Right lobe of liver (tissue), 6 donors: ENCODE measurements around the gene POLR2H. TPM values are rescaled to one million over a fixed set of nuclear protein-coding genes. Genes with fewer than 3 reads are reported as not detected.

Source experiments
- ATAC-seq, 4 donors: fragments of 200-7000 bp; cut with Tn5 transposase; one replicate each; pipeline ENCODE4 v1.9.1; 2020; ENCODE audit warnings: mild to moderate bottlenecking in 4 of 4, moderate library complexity in 4 of 4
- DNase-seq, 3 donors: peaks; one replicate each; pipeline ENCODE4 v3.0.0-alpha.2; 2020
- H3K27ac ChIP-seq, 3 donors: fragments of 200-600 bp; one replicate each; pipeline ENCODE4 v1.8.0; 2022
- H3K27me3 ChIP-seq, 2 donors: fragments of 200-600 bp; one replicate each; pipeline ENCODE4 v1.8.0; 2022
- H3K36me3 ChIP-seq, 4 donors: fragments of 200-600 bp; sonication (generic) in 1 of 4; one replicate each; pipeline versions ENCODE4 v1.5.1 to v1.8.0; 2017 to 2022; ENCODE audit warnings: control low read depth in 1 of 4
- H3K4me1 ChIP-seq, 4 donors: fragments of 200-600 bp; sonication (generic) in 1 of 4; one replicate each; pipeline versions ENCODE4 v1.5.1 to v1.8.0; 2017 to 2022; ENCODE audit warnings: control low read depth in 1 of 4
- H3K4me3 ChIP-seq, 3 donors: fragments of 200-600 bp; one replicate each; pipeline ENCODE4 v1.8.0; 2022
- H3K9me3 ChIP-seq, 4 donors: fragments of 200-600 bp; sonication (generic) in 1 of 4; one replicate each; pipeline versions ENCODE4 v1.5.1 to v1.8.0; 2017 to 2022; ENCODE audit warnings: control low read depth in 1 of 4
- POLR2A ChIP-seq: fragments of 450-650 bp; IDR thresholded peaks from one replicate; pipeline ENCODE4 v1.6.1; 2017; ENCODE audit warnings: antibody characterized with exemption, mild to moderate bottlenecking
- WGBS: methylation state at CpG from one replicate; pipeline ENCODE4 v1.1.6; 2018; ENCODE audit warnings: low coverage, low lambda C conversion rate; ENCODE audit not compliant: insufficient coverage; ENCODE audit errors: missing lambda C conversion rate; 5-methylcytosine and 5-hydroxymethylcytosine counted together
- intact Hi-C, 2 donors: fragments of 100-400 bp; cut with DNase I; formaldehyde crosslinking; loops; one replicate each; pipeline versions ENCODE4 v1.11.2 to v1.14.1; 2022
- total RNA-seq, 6 experiments: library from RNA; depleted of rRNA in 2 of 6; stranded (reverse); fragments of >200 nt in 2 of 6; fragmentation: NEBNext Ultra II Directional in 3 of 6; extraction: Animal tissue kit (Norgen Biotek cat#: 25700) in 3 of 6; gene quantifications; one replicate each; pipeline versions ENCODE4 v1.1.0 to v1.2.4, GENCODE V29; 2016 to 2023
- TF ChIP-seq, protein P1 (sequence below), 4 donors: fragments of 200-600 bp in 3 of 4; fragments of 450-650 bp in 1 of 4; IDR thresholded peaks; one replicate each; pipeline versions ENCODE4 v1.5.1 to v1.8.0; 2016 to 2022; ENCODE audit warnings: antibody characterized with exemption in 4 of 4, mild to moderate bottlenecking in 2 of 4
- donor health status: DM: no; HTN: yes; CAD: no.
- donor health status: DM: no; HTN: no; CAD: no.
- donor health status: DM: no; HTN: no; CAD: no.
- donor health status: DM: no; HTN: yes; CAD: no.
- donor health status: DM: no; HTN: yes; CAD: no.

Gene POLR2H
- total RNA-seq, 6 experiments from 2014 or later, result 27.4 to 65.7 (median 35.3) TPM

DNA sequence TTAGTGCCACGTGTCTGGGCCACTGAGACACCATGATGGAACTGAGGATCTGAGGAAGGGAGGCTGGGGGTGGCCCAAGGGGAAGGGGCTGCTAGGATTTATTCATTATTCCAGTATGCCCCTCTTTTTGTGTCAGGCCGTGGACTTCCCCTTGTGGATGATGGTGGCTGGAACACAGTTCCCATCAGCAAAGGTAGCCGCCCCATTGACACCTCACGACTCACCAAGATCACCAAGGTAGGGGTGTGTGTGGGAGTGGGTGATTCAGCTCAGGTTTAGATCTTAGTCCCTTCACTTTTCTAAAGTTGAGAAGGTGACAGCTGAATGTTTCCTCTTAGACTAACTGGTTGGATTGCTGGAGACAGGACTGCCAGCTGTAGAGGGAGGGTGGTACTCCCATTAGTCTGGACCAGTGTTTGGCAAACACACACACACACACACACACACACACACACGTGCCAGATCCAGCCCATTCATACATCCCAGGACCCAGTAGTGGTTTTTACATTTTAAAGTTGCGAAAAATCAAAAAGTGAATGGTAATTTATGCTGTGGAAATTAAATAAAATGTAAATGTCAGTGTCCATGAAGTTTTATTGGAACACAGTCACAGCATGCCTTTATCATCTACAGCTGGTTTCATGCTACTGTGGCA is 35.7 kb upstream of the POLR2H start:
- DNase-seq (no peak), ATAC-seq (no peak)
- H3K36me3 ChIP-seq, result peaks cover 63 to 100% (median 87%) of the 10 kb centered on the region in 4 donors
- WGBS, result 69% methylated on average over 4 of the region's 6 CpGs
- H3K27ac ChIP-seq, result no peak overlapping the region
- H3K4me3 ChIP-seq, result no peak overlapping the region
- intact Hi-C loops, result no loop called here
- H3K27me3 ChIP-seq, result no peaks in the 10 kb centered on the region
- no peak for TF ChIP-seq POLR2A
- TF ChIP-seq, protein P1, sequence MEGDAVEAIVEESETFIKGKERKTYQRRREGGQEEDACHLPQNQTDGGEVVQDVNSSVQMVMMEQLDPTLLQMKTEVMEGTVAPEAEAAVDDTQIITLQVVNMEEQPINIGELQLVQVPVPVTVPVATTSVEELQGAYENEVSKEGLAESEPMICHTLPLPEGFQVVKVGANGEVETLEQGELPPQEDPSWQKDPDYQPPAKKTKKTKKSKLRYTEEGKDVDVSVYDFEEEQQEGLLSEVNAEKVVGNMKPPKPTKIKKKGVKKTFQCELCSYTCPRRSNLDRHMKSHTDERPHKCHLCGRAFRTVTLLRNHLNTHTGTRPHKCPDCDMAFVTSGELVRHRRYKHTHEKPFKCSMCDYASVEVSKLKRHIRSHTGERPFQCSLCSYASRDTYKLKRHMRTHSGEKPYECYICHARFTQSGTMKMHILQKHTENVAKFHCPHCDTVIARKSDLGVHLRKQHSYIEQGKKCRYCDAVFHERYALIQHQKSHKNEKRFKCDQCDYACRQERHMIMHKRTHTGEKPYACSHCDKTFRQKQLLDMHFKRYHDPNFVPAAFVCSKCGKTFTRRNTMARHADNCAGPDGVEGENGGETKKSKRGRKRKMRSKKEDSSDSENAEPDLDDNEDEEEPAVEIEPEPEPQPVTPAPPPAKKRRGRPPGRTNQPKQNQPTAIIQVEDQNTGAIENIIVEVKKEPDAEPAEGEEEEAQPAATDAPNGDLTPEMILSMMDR (IDR thresholded peaks at IDR 0.05), result no peak
- no peaks in the 10 kb centered on the region for H3K9me3 ChIP-seq
- peaks cover 0 to 24% (median 8%) of the 10 kb centered on the region in 4 donors for H3K4me1 ChIP-seq

DNA sequence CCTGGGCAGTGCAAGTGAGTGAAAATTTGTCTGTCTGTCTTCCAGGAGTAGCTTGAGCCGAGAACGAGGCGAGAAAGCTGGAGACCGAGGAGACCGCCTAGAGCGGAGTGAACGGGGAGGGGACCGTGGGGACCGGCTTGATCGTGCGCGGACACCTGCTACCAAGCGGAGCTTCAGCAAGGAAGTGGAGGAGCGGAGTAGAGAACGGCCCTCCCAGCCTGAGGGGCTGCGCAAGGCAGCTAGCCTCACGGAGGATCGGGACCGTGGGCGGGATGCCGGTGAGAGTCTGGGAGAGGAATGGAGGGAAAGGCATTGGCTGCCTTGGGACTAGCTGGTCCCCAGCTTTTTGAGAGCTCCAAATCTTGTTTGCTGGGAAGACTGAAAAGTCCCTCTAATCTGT is 34.3 kb upstream of the POLR2H start:
- Histone ChIP-seq H3K4me3 (no peak overlapping the region), H3K27me3 (no peaks in the 10 kb centered on the region), H3K4me1 (peaks cover 0 to 11% (median 1%) of the 10 kb centered on the region in 4 donors), H3K9me3 (no peaks in the 10 kb centered on the region), H3K36me3 (peaks cover 66 to 100% (median 88%) of the 10 kb centered on the region in 4 donors), H3K27ac (no peak overlapping the region)
- WGBS, result 92% methylated on average over 12 of the region's 21 CpGs
- TF ChIP-seq, protein P1 (IDR thresholded peaks at IDR 0.05), result no peak
- no peak for TF ChIP-seq POLR2A
- ATAC-seq (no peak), DNase-seq (no peak)
- intact Hi-C loops, result no loop called here

DNA sequence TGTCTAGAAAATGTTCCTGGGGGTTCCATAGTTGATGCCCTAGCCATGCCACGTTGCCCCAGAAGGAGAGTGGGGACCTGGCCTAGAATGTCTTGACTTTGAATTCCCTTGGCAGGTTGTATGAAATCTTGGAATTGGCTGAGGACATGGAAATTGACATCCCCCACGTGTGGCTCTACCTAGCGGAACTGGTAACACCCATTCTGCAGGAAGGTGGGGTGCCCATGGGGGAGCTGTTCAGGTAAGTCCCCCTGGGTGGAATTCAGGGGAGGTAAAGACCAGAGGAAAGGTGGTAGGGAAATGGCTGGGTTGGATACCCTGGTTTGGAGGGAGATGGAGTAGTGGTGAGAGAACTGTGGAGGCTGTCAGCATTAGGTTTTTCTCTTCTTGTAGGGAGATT is 33.0 kb upstream of the POLR2H start:
- Histone ChIP-seq H3K27ac (no peak overlapping the region), H3K27me3 (no peaks in the 10 kb centered on the region), H3K36me3 (peaks cover 60 to 100% (median 88%) of the 10 kb centered on the region in 4 donors), H3K4me1 (peaks cover 0 to under 1% (median 0%) of the 10 kb centered on the region in 4 donors), H3K4me3 (no peak overlapping the region), H3K9me3 (no peaks in the 10 kb centered on the region)
- ATAC-seq, result no peak
- no peak for DNase-seq
- TF ChIP-seq, protein P1 (IDR thresholded peaks at IDR 0.05), result no peak
- no peak for TF ChIP-seq POLR2A
- intact Hi-C loops, result no loop called here
- 42% methylated on average over 3 of the region's 3 CpGs for WGBS

DNA sequence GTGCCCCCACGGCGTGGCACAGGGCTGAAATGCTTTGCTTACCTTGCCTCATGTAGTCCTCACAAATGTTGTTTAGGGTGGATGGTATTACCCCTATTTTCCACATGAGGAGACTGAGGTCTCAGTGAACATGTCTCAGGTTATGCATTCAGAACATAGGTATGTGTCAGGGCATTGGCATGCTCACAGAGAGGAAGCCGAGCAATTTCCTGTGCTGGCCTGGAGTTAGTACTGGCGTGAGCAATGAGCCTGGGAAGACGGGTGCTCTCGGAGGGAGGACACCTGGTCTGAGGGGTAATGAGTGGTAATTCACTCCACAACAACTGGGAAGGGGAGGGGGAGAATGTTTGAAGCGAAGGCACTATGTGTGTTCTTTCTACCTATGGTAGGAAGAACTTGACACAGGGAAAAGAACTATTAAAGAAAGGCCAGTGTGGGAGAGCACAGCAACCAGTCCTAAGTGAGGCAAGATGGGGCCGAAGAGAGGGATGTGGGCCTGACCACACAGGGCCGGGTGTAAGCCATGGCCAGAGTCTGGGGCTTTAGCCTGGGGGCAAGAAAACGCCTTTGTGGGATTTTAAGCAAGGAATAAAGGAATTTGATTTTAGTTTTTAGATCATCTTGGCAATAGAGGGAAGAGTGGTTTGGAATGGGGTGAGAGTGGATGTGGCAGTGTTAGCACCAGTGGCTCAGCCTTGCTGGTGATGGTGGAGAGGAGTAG is 29.0 kb upstream of the POLR2H start:
- H3K36me3 ChIP-seq, result peaks cover 32 to 77% (median 58%) of the 10 kb centered on the region in 4 donors
- H3K27me3 ChIP-seq, result no peaks in the 10 kb centered on the region
- ATAC-seq (no peak), DNase-seq (no peak)
- no peak for TF ChIP-seq POLR2A
- TF ChIP-seq, protein P1 (IDR thresholded peaks at IDR 0.05), result no peak
- no peak overlapping the region for H3K27ac ChIP-seq
- no peak overlapping the region for H3K4me3 ChIP-seq
- WGBS, result 66% methylated on average over 10 of the region's 10 CpGs
- peaks cover 0 to 6% (median 0%) of the 10 kb centered on the region in 4 donors for H3K4me1 ChIP-seq
- intact Hi-C loops, result no loop called here
- H3K9me3 ChIP-seq, result no peaks in the 10 kb centered on the region
